HUES6 (cell line): ENCODE results near the gene PLEKHH1.

Experiments used
- H3K27ac ChIP-seq: 2 replicates; pipeline ENCODE4 v1.7.0; 2013; ENCODE audit warnings: low read depth, mild to moderate bottlenecking, low read length, inconsistent platforms
- H3K27me3 ChIP-seq: 2 replicates; pipeline ENCODE4 v1.6.1; 2013; ENCODE audit warnings: low read length; ENCODE audit not compliant: control insufficient read depth, insufficient read depth
- H3K36me3 ChIP-seq: 2 replicates; pipeline ENCODE4 v1.6.1; 2013; ENCODE audit warnings: low read length; ENCODE audit not compliant: control insufficient read depth, insufficient read depth
- H3K4me1 ChIP-seq: 2 replicates; pipeline ENCODE4 v1.6.1; 2013; ENCODE audit warnings: low read length; ENCODE audit not compliant: control insufficient read depth, insufficient read depth
- H3K4me3 ChIP-seq: 2 replicates; pipeline ENCODE4 v1.5.1; 2013; ENCODE audit warnings: low read depth, low read length
- H3K9ac ChIP-seq: one replicate; pipeline ENCODE4 v1.6.1; 2013; ENCODE audit warnings: mild to moderate bottlenecking, low read length
- H3K9me3 ChIP-seq: 2 replicates; pipeline ENCODE4 v1.6.1; 2013; ENCODE audit warnings: low read depth, low read length; ENCODE audit not compliant: control insufficient read depth, insufficient read depth

The PLEKHH1 gene

GRCh38 chr14:67627519-67627918 is 94.4 kb downstream of the PLEKHH1 start:
- peaks cover 9% of the 10 kb centered on the region; the same call in 1 of the 2 replicates for H3K36me3 ChIP-seq
- H3K27me3 ChIP-seq: no peaks in the 10 kb centered on the region
- no peak overlapping the region for H3K27ac ChIP-seq
- H3K9me3 ChIP-seq: no peaks in the 10 kb centered on the region
- H3K4me1 ChIP-seq: peaks cover 7% of the 10 kb centered on the region
- no peak overlapping the region for H3K4me3 ChIP-seq
- no peak overlapping the region for H3K9ac ChIP-seq

- Histone ChIP-seq H3K27ac (no peak overlapping the region), H3K36me3 (no peaks in the 10 kb centered on the region), H3K4me3 (no peak overlapping the region), H3K27me3 (no peaks in the 10 kb centered on the region), H3K9me3 (no peaks in the 10 kb centered on the region), H3K4me1 (no peaks in the 10 kb centered on the region), H3K9ac (no peak overlapping the region)
These were observed 97.1 kb downstream of the PLEKHH1 start for GRCh38 chr14:67630186-67630585.

- Histone ChIP-seq H3K27ac (no peak overlapping the region), H3K27me3 (no peaks in the 10 kb centered on the region), H3K36me3 (no peaks in the 10 kb centered on the region)
These were observed 97.8 kb downstream of the PLEKHH1 start for GRCh38 chr14:67630938-67631337.

GRCh38 chr14:67633451-67634147 is 100.5 kb downstream of the PLEKHH1 start:
- no peak overlapping the region for H3K27ac ChIP-seq
- H3K4me3 ChIP-seq: no peak overlapping the region
- no peaks in the 10 kb centered on the region for H3K9me3 ChIP-seq
- no peaks in the 10 kb centered on the region for H3K27me3 ChIP-seq
- H3K4me1 ChIP-seq: no peaks in the 10 kb centered on the region
- no peak overlapping the region for H3K9ac ChIP-seq
- H3K36me3 ChIP-seq: no peaks in the 10 kb centered on the region

More at GRCh38 chr14:67630938-67631337, 97.8 kb downstream of the PLEKHH1 start:
- H3K9ac ChIP-seq: no peak overlapping the region
- H3K9me3 ChIP-seq: no peaks in the 10 kb centered on the region
- H3K4me1 ChIP-seq: no peaks in the 10 kb centered on the region
- no peak overlapping the region for H3K4me3 ChIP-seq

GRCh38 chr14:67636361-67636919 is 103.3 kb downstream of the PLEKHH1 start:
- Histone ChIP-seq H3K36me3 (no peaks in the 10 kb centered on the region), H3K9me3 (no peaks in the 10 kb centered on the region), H3K27ac (no peak overlapping the region), H3K4me3 (no peak overlapping the region), H3K4me1 (no peaks in the 10 kb centered on the region), H3K27me3 (no peaks in the 10 kb centered on the region), H3K9ac (no peak overlapping the region)

GRCh38 chr14:67638642-67639041 is 105.6 kb downstream of the PLEKHH1 start:
- Histone ChIP-seq H3K9me3 (no peaks in the 10 kb centered on the region), H3K36me3 (no peaks in the 10 kb centered on the region; the same call in 1 of the 2 replicates), H3K27ac (no peak overlapping the region), H3K27me3 (no peaks in the 10 kb centered on the region), H3K9ac (no peak overlapping the region), H3K4me1 (no peaks in the 10 kb centered on the region), H3K4me3 (no peak overlapping the region)
